ENCODE results near the gene NAPSA. TPM values are rescaled to one million over a fixed set of nuclear protein-coding genes. Genes with fewer than 3 reads are reported as not detected.

NAPSA gene
- total and polyA plus RNA-seq, 9 of the 15 experiments (the other 6 are each of a cell fraction or from before 2014, with no cell fraction given) = 0.25 to 1.9 (median 0.69) TPM

- TF ChIP-seq FOXP4 (CRISPR knock-in tag; IDR thresholded peaks at IDR 0.05; ENCODE audit: borderline replicate concordance) = peak; percentile 60
- no peak for TF ChIP-seq FUS (optimal IDR thresholded peaks at IDR 0.05; ENCODE audit: low read depth, low read length)
- TF ChIP-seq DIDO1 (tag; IDR thresholded peaks at IDR 0.05; ENCODE audit: low read depth) = no peak
- TF ChIP-seq PBX2 (CRISPR knock-in tag; IDR thresholded peaks at IDR 0.05; ENCODE audit: low read depth) = no peak
- no peak for TF ChIP-seq PBX2 (tag; conservative IDR thresholded peaks at IDR 0.05; ENCODE audit: low read depth)
- no peak for TF ChIP-seq ZNF780A (CRISPR knock-in tag; IDR thresholded peaks at IDR 0.05)
- TF ChIP-seq GABPA (tag; conservative IDR thresholded peaks at IDR 0.05; ENCODE audit: low read depth) = no peak
- no peak for TF ChIP-seq ZNF354B (CRISPR knock-in tag; IDR thresholded peaks at IDR 0.05)
- TF ChIP-seq JUND (IDR thresholded peaks at IDR 0.05; ENCODE audit: borderline replicate concordance, low read depth, low read length) = peak; percentile 26; the same call in 1 of the 2 replicates
- no peak for TF ChIP-seq JUND (tag; IDR thresholded peaks at IDR 0.05; ENCODE audit: borderline replicate concordance, low read depth, low read length)
- no peak for TF ChIP-seq ESRRB (CRISPR knock-in tag; IDR thresholded peaks at IDR 0.05; ENCODE audit: borderline replicate concordance)
- TF ChIP-seq ZNF232 (CRISPR knock-in tag; IDR thresholded peaks at IDR 0.05) = no peak; the same call in 1 of the 2 replicates
- no peak for TF ChIP-seq ZC3H11A (IDR thresholded peaks at IDR 0.05; ENCODE audit: low read depth, low read length)
- TF ChIP-seq TBL1XR1 (IDR thresholded peaks at IDR 0.05; ENCODE audit: low read length in 2 of 2) = peak in 1 of 2 experiments; percentile 45; a peak in 2 of 4 replicates
- TF ChIP-seq NR2C2 (CRISPR knock-in tag; IDR thresholded peaks at IDR 0.05) = no peak
- peak; percentile 81 for TF ChIP-seq NR2C2 (tag; IDR thresholded peaks at IDR 0.05)
- TF ChIP-seq SRSF1 (IDR thresholded peaks at IDR 0.05; ENCODE audit: low read depth, low read length) = no peak
- no peak for TF ChIP-seq ERF (CRISPR knock-in tag; IDR thresholded peaks at IDR 0.05)
- no peak for TF ChIP-seq KLF6 (CRISPR knock-in tag; IDR thresholded peaks at IDR 0.05; ENCODE audit: borderline replicate concordance)
- TF ChIP-seq ZBTB2 (IDR thresholded peaks at IDR 0.05) = no peak
- no peak for TF ChIP-seq MLLT1 (IDR thresholded peaks at IDR 0.05)
- TF ChIP-seq GATA2 (CRISPR knock-in tag; IDR thresholded peaks at IDR 0.05) = no peak
- TF ChIP-seq ZNF212 (CRISPR knock-in tag; IDR thresholded peaks at IDR 0.05) = no peak
These were observed 32.2 kb downstream of the NAPSA start (continued) for GRCh38 chr19:50333235-50333736.

Data from K562 (cell line).